GM18951 (cell line): ENCODE measurements around the gene ARHGAP10.

Experiments
- POLR2A ChIP-seq: IDR thresholded peaks from 4 replicates; pipeline ENCODE4 v1.6.1; 2011; ENCODE audit warnings: mild to moderate bottlenecking; ENCODE audit not compliant: insufficient read length, insufficient read depth; ENCODE audit errors: extremely low read depth
- in situ Hi-C: fragments of 300-500 bp; cut with MboI; formaldehyde crosslinking; loops from one replicate; pipeline ENCODE4 v1.12.0; 2022; ENCODE audit warnings: low sequenced_read_pairs, mixed read lengths, inconsistent platforms; ENCODE audit not compliant: unreplicated experiment

The ARHGAP10 gene

GRCh38 chr4:147821555-147821954, 89.7 kb downstream of the ARHGAP10 start:
- TF ChIP-seq POLR2A = no peak
- in situ Hi-C loops = no loop called here

- TF ChIP-seq POLR2A = no peak
- in situ Hi-C loops = no loop called here
Observed at GRCh38 chr4:147822128-147822527, 90.2 kb downstream of the ARHGAP10 start.

GRCh38 chr4:147823130-147823529, 91.2 kb downstream of the ARHGAP10 start:
- in situ Hi-C loops = no loop called here
- no peak for TF ChIP-seq POLR2A

GRCh38 chr4:147824316-147824715, 92.4 kb downstream of the ARHGAP10 start:
- in situ Hi-C loops = no loop called here

GRCh38 chr4:147824884-147825283, 93.0 kb downstream of the ARHGAP10 start:
- in situ Hi-C loops = no loop called here
- TF ChIP-seq POLR2A = no peak

More at GRCh38 chr4:147824316-147824715, 92.4 kb downstream of the ARHGAP10 start:
- TF ChIP-seq POLR2A = no peak

- in situ Hi-C loops = no loop called here
- no peak for TF ChIP-seq POLR2A
Observed at GRCh38 chr4:147825451-147826287, 93.8 kb downstream of the ARHGAP10 start.

GRCh38 chr4:147826288-147826646, 94.4 kb downstream of the ARHGAP10 start:
- in situ Hi-C loops = no loop called here
- no peak for TF ChIP-seq POLR2A

- TF ChIP-seq POLR2A = no peak
- in situ Hi-C loops = no loop called here
Observed at GRCh38 chr4:147828331-147828905, 96.5 kb downstream of the ARHGAP10 start.

GRCh38 chr4:147829401-147830101, 97.7 kb downstream of the ARHGAP10 start:
- TF ChIP-seq POLR2A = no peak
- in situ Hi-C loops = no loop called here

- in situ Hi-C loops = no loop called here
- no peak for TF ChIP-seq POLR2A
Observed at GRCh38 chr4:147830102-147830463, 98.2 kb downstream of the ARHGAP10 start.

GRCh38 chr4:147830987-147831386, 99.1 kb downstream of the ARHGAP10 start:
- no peak for TF ChIP-seq POLR2A
- in situ Hi-C loops = no loop called here

GRCh38 chr4:147831551-147832171, 99.8 kb downstream of the ARHGAP10 start:
- in situ Hi-C loops = no loop called here

GRCh38 chr4:147833254-147833653, 101.4 kb downstream of the ARHGAP10 start:
- no peak for TF ChIP-seq POLR2A
- in situ Hi-C loops = no loop called here

More at GRCh38 chr4:147831551-147832171, 99.8 kb downstream of the ARHGAP10 start:
- no peak for TF ChIP-seq POLR2A
